H1 (cell line): ENCODE measurements around the gene POU6F2. TPM values are rescaled to one million over a fixed set of nuclear protein-coding genes. Genes with fewer than 3 reads are reported as not detected.

Experiments
- NANOG ChIP-seq: IDR thresholded peaks from 2 replicates; pipeline ENCODE4 v1.6.1; 2011; ENCODE audit warnings: low read length, low read depth, mild to moderate bottlenecking, inconsistent platforms; ENCODE audit not compliant: insufficient read depth, poor library complexity, severe bottlenecking
- RFX5 ChIP-seq: IDR thresholded peaks from 2 replicates; pipeline ENCODE4 v1.6.1; 2011; ENCODE audit warnings: low read depth, low read length, improper control_type of control experiment, borderline replicate concordance
- SP4 ChIP-seq: IDR thresholded peaks from 2 replicates; pipeline ENCODE4 v1.6.1; 2012; ENCODE audit warnings: low read length, inconsistent platforms
- SRF ChIP-seq: IDR thresholded peaks from 2 replicates; pipeline ENCODE4 v1.6.1; 2011; ENCODE audit warnings: mild to moderate bottlenecking, low read depth, low read length, moderate library complexity
- polyA plus RNA-seq, 7 experiments: library from polyadenylated mRNA; depleted of rRNA in 3 of 7; stranded (reverse) in 5 of 7; unstranded in 2 of 7; fragments of >200 nt in 5 of 7; fragments of 200-250 nt in 2 of 7; gene quantifications; 1 replicate in 5 of 7; 2 replicates in 1 of 7; 4 replicates in 1 of 7; pipeline versions ENCODE4 v1.2.1 to v1.2.3, GENCODE V29; 2011 to 2013; ENCODE audit warnings: missing spikeins in 2 of 7, mixed read lengths in 2 of 7
- total RNA-seq: library from RNA; stranded (reverse); fragmentation: NEBNext Ultra II Directional; extraction: Animal tissue kit (Norgen Biotek cat#: 25700); gene quantifications from 2 replicates; pipeline ENCODE4 v1.2.1, GENCODE V29; 2021
- TF ChIP-seq, protein P1 (sequence below): IDR thresholded peaks from 2 replicates; pipeline ENCODE4 v1.6.1; 2011; ENCODE audit warnings: low read depth, mild to moderate bottlenecking, low read length; ENCODE audit not compliant: insufficient read depth

POU6F2 gene
- total and polyA plus RNA-seq, 2 of the 8 experiments (the other 6 are each of a cell fraction or from before 2014, with no cell fraction given): 1.1 to 2.0 TPM

DNA sequence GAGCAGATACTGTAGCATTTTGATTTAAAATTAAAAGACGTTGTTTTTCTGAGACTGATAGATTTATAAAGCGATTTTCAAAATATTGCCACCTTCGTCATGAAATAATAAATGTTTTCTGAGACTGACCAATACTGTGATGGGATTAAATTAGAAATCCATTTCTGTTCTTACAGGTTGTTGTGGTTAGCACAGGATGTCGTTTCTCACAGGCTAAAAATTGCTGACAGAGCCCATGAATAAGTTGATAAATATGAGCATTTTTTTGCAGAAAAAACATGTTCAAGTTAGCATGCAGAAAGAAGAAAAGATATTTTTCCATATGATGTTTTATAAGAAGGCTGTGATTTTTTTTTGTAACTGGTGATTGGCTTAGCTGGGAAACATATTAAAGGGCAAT is 66.8 kb downstream of the POU6F2 start (continued):
- TF ChIP-seq SP4 (no peak), SRF (no peak), NANOG (no peak), RFX5 (no peak)
- TF ChIP-seq, protein P1, sequence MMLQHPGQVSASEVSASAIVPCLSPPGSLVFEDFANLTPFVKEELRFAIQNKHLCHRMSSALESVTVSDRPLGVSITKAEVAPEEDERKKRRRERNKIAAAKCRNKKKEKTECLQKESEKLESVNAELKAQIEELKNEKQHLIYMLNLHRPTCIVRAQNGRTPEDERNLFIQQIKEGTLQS: no peak
- TF ChIP-seq, all 59 proteins: peak for 0
